ENCODE results near the gene VWA1.
"Not testable (repeated sequence)": the region's sequence is repeated elsewhere in the genome, so short reads cannot be mapped to it uniquely, and the experiment has no call there.

- TF ChIP-seq ZNF274 (IDR thresholded peaks at IDR 0.05; ENCODE audit: low read depth, low read length); SUZ12 (IDR thresholded peaks at IDR 0.05; ENCODE audit: extremely low read depth, insufficient read depth, insufficient read length): not testable (repeated sequence)
These were observed 45.0 kb downstream of the VWA1 start for GRCh38 chr1:1480488-1480867.

Data from NT2/D1 (cell line).